Caco-2 (cell line): ENCODE data around the gene PAGR1. TPM values are rescaled to one million over a fixed set of nuclear protein-coding genes. Genes with fewer than 3 reads are reported as not detected.
A peak's percentile ranks its signal among the peaks of the same experiment; 100 is the strongest.

Source experiments
- BruUV-seq: library from RNA; stranded (reverse); fragments of 400-500 nt; replicated peaks from 2 replicates; lab custom pipeline; 2021; lab: Mats Ljungman, UMichigan
- CTCF ChIA-PET: fragments of 300-600 bp; sonication (Branson Sonifier 250); formaldehyde crosslinking; loops from one replicate; lab custom pipeline; 2022; ENCODE audit warnings: antibody characterized with exemption; lab: Charles Lee
- POLR2A ChIA-PET: fragments of 300-600 bp; sonication (Branson Sonifier 250); formaldehyde crosslinking; loops from one replicate; lab custom pipeline; 2022; ENCODE audit warnings: antibody characterized with exemption; lab: Charles Lee
- DNase-seq, 2 experiments: peaks; one replicate each; pipeline versions ENCODE4 v3.0.0 to v3.0.0-alpha.2; 2020 to 2022
- H3K27me3 ChIP-seq: replicated peaks from 2 replicates; pipeline ENCODE4 v1.6.0; 2011; ENCODE audit warnings: low read length; ENCODE audit not compliant: control insufficient read depth, insufficient read depth
- H3K36me3 ChIP-seq: 2 replicates; pipeline ENCODE4 v1.5.1; 2011; ENCODE audit warnings: low read length; ENCODE audit not compliant: control insufficient read depth, insufficient read depth
- H3K4me1 ChIP-seq: fragments of 250-450 bp; sonication (Bioruptor Pico); 2 replicates; pipeline ENCODE4 v1.5.1; 2020; ENCODE audit warnings: mild to moderate bottlenecking
- H3K4me3 ChIP-seq: 2 replicates; pipeline ENCODE4 v1.5.1; 2011; ENCODE audit warnings: low read depth, mild to moderate bottlenecking, control low read depth, low read length
- H3K9me3 ChIP-seq: fragments of 250-450 bp; sonication (Bioruptor Pico); 2 replicates; pipeline ENCODE4 v1.5.1; 2020; ENCODE audit warnings: mild to moderate bottlenecking, moderate library complexity
- H3K27ac Mint-ChIP-seq: one replicate; pipeline ENCODE4 v1.8.0; 2022; ENCODE audit warnings: mixed read lengths; ENCODE audit not compliant: unreplicated experiment
- H3K27me3 Mint-ChIP-seq: one replicate; pipeline ENCODE4 v1.8.0; 2022; ENCODE audit warnings: mixed read lengths; ENCODE audit not compliant: insufficient read depth, unreplicated experiment
- H3K36me3 Mint-ChIP-seq: one replicate; pipeline ENCODE4 v1.8.0; 2022; ENCODE audit warnings: mild to moderate bottlenecking, mixed read lengths; ENCODE audit not compliant: insufficient read depth, unreplicated experiment
- H3K4me1 Mint-ChIP-seq: one replicate; pipeline ENCODE4 v1.8.0; 2022; ENCODE audit warnings: low read depth, mixed read lengths; ENCODE audit not compliant: unreplicated experiment
- H3K4me3 Mint-ChIP-seq: one replicate; pipeline ENCODE4 v1.8.0; 2022; ENCODE audit warnings: mild to moderate bottlenecking, moderate library complexity, mixed read lengths; ENCODE audit not compliant: unreplicated experiment
- H3K9me3 Mint-ChIP-seq: one replicate; pipeline ENCODE4 v1.8.0; 2022; ENCODE audit warnings: mixed read lengths; ENCODE audit not compliant: unreplicated experiment
- intact Hi-C: fragments of 100-400 bp; cut with micrococcal nuclease; formaldehyde crosslinking; loops from one replicate; pipeline ENCODE4 v1.10.0; 2022; ENCODE audit not compliant: unreplicated experiment
- total RNA-seq: library from RNA; stranded (reverse); gene quantifications from 2 replicates; pipeline ENCODE4 v1.2.3, GENCODE V29; 2022
- TF ChIP-seq, protein P1 (sequence below), 2 experiments: fragments of 200-600 bp in 1 of 2; IDR thresholded peaks; 1 replicate in 1 of 2; 2 replicates in 1 of 2; pipeline versions ENCODE4 v1.5.1 to v1.8.0; 2011 to 2022; ENCODE audit warnings: antibody characterized with exemption in 1 of 2, control low read depth in 1 of 2, inconsistent platforms in 1 of 2, low read depth in 1 of 2, low read length in 1 of 2, mild to moderate bottlenecking in 1 of 2, moderate library complexity in 1 of 2; ENCODE audit not compliant: insufficient read depth in 1 of 2, severe bottlenecking in 1 of 2, unreplicated experiment in 1 of 2

PAGR1 gene
- total RNA-seq, 1 experiment from 2014 or later: 33.0 TPM

DNA sequence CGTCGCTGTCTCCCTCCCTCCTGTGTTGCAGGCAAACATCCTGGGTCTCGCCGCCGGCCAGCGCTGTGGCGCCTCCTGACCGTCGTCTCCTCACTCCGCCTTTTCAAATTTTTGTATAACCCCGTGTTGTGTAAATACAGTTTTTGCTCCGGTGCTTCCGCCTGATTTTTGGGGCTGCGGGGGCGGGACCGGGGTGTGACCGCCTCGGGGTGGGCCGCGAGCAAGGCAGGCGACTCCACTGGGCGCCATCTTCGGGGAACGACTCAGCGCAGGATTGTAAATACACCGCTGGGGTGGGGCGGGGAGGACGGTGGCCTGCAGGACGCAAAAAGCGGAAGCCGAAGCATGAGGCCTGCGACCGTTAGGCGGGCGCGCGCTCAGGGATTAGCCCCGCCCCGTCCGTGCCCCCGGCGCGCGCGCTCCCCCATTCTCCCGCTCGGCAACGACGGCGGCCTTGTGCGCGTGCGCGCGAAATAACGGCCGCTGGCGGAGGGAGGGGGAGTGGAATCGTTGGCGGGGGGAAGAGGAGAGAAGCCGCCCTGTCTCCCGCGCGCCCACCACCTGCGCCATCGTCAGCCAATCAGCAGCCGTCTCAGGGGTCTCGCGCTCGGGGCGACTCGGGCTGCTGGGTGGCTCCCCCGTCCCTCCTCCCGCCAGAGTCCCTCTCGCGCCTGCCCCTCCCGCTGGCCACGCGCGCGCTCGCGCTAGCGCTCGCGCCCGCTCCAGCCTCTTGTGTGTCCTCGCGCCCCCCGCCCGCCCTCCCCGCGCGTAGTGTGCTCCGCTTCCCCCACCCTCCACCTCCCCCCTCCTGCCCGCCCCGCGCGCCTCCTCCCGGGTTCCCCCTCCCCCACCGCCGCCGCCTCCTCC is 10.5 kb upstream of the PAGR1 start:
- ChIA-PET CTCF (interaction anchor here (3.5 kb wide), 1 partner anchor 43 kb away, joined by 26 read pairs; no protein-coding TSS in a partner anchor), POLR2A (interaction anchor here (0.6 to 0.9 kb wide), 2 partner anchors 15 kb away, joined by 3 to 4 read pairs; partner anchors contain the start of gene KIF22)
- intact Hi-C loops: loop anchor here (2.0 to 5.0 kb wide), 2 partner anchors 15 to 103 kb away; partner anchors contain the start of gene KIF22
- TF ChIP-seq, protein P1, sequence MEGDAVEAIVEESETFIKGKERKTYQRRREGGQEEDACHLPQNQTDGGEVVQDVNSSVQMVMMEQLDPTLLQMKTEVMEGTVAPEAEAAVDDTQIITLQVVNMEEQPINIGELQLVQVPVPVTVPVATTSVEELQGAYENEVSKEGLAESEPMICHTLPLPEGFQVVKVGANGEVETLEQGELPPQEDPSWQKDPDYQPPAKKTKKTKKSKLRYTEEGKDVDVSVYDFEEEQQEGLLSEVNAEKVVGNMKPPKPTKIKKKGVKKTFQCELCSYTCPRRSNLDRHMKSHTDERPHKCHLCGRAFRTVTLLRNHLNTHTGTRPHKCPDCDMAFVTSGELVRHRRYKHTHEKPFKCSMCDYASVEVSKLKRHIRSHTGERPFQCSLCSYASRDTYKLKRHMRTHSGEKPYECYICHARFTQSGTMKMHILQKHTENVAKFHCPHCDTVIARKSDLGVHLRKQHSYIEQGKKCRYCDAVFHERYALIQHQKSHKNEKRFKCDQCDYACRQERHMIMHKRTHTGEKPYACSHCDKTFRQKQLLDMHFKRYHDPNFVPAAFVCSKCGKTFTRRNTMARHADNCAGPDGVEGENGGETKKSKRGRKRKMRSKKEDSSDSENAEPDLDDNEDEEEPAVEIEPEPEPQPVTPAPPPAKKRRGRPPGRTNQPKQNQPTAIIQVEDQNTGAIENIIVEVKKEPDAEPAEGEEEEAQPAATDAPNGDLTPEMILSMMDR (IDR thresholded peaks at IDR 0.05; ENCODE audit: insufficient read depth in 1 of 2, low read depth in 1 of 2, low read length in 1 of 2, severe bottlenecking in 1 of 2, unreplicated experiment in 1 of 2): peak in 1 of 2 experiments; percentile 13
- Histone ChIP-seq H3K36me3 (peaks cover 12% of the 10 kb centered on the region), H3K9me3 (no peaks in the 10 kb centered on the region), H3K27me3 (no peaks in the 10 kb centered on the region), H3K4me3 (peak overlapping the region; percentile 59), H3K4me1 (peaks cover 19% of the 10 kb centered on the region; the same call in 1 of the 2 replicates)
- Mint-ChIP-seq H3K27ac (peak overlapping the region; percentile 92), H3K36me3 (peaks cover 85% of the 10 kb centered on the region), H3K4me1 (peaks cover 25% of the 10 kb centered on the region), H3K4me3 (peak overlapping the region; percentile 79), H3K27me3 (no peaks in the 10 kb centered on the region), H3K9me3 (no peaks in the 10 kb centered on the region)
- no TSS peak for BruUV-seq
- peak; percentile 96 to 97 for DNase-seq

DNA sequence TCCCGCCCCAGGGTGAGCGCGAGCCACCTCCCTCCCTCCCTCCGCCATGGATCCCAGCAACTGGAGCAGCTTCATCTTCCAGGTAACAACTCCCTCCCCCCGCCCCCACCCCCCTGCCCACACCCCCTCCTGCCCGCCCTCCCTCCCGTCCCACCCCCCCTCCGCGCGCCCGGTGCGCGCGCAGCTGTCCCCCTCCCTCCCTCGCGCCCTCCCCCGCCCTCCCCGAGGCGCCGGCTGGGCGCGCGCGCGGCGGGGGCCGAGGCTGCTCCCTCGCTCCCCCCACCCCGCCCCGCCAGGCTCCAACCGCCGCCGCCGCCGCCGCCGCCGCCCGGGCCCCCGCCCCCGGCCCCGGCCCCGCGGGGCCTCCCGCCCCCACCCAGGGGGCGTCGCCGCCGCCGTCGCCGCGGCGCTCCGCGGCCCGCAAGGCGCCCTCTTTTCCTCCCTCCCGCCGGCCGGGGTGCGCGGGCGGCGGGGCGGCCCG is 9.8 kb upstream of the PAGR1 start, which contains the start of gene MAZ:
Gene MAZ (plus strand): TSS at position 431 of the 481 bp plus-strand sequence. CDS start 173 bp downstream, outside the sequence.
- TF ChIP-seq, protein P1 (IDR thresholded peaks at IDR 0.05; ENCODE audit: insufficient read depth in 1 of 2, low read depth in 1 of 2, low read length in 1 of 2, severe bottlenecking in 1 of 2, unreplicated experiment in 1 of 2): no peak
- Histone ChIP-seq H3K27me3 (no peaks in the 10 kb centered on the region), H3K36me3 (peaks cover 12% of the 10 kb centered on the region), H3K4me1 (peaks cover 25% of the 10 kb centered on the region; the same call in 1 of the 2 replicates), H3K9me3 (no peaks in the 10 kb centered on the region), H3K4me3 (peak within 1 kb of the TSS; percentile 90)
- Mint-ChIP-seq H3K27ac (peak within 1 kb of the TSS; percentile 92), H3K9me3 (no peaks in the 10 kb centered on the region), H3K4me3 (peak within 1 kb of the TSS; percentile 87), H3K4me1 (peaks cover 29% of the 10 kb centered on the region), H3K36me3 (peaks cover 85% of the 10 kb centered on the region), H3K27me3 (no peaks in the 10 kb centered on the region)
- BruUV-seq: no TSS peak
- intact Hi-C loops: loop anchor here (5.0 kb wide), 1 partner anchor 104 kb away; no protein-coding TSS in a partner anchor
- peak in 1 of 2 experiments; percentile 96 for DNase-seq
- CTCF ChIA-PET: interaction anchor here (0.5 to 3.5 kb wide), 3 partner anchors 11 to 172 kb away, joined by 4 to 26 read pairs (median 22); partner anchors contain the start of gene PAGR1
- POLR2A ChIA-PET: interaction anchor here (0.5 to 0.6 kb wide), 2 partner anchors 16 to 37 kb away, joined by 3 to 4 read pairs; partner anchors contain the start of gene KIF22
